Measurements from ENCODE around the gene CEP63.

CEP63 gene

DNA sequence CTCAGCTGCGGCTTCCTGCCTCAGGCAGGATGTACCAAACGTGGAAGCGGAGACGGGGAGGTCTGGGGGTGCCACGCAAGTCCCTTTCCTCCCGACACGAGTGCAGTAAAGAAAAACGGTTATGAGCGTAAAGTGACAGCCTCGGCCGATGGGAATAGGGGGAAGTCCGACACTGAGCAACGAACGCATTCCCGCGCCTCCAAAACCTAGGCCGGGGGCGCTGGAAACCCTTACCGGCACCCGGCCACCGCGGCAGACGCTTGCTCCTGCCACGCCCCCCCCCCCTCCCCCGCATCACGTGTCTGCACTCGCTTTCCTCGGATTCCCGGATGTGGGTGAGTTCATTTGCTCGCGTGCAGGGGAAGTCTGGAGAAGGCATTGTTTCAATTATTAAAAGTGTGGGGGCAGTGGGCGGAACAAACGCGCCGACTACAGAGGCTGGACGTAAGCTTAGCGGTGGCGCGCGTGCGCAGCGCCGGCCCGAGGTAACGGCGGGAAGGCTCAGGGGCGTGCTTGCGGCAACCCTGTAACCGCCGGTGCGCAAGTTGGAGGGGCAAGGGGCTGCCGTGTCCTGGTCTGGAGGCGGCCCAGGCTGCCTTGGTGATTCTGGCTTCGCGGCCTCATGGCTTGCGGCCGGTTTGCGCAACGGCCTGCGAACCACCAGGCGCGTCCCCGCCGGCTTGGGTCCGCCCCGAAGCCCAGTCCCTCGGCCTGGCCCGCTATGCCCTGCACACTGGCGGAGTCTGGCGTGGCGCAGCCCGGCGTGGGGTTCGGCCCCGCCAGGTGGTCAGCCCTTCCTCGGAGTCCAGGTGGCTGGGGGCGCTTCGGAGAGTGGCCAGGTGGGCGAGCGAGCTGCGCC, at the start of gene CEP63, which contains the start of gene ANAPC13:
TSS of gene CEP63 (plus strand) at position 340 of the 859 bp plus-strand sequence. CDS start 9,264 bp downstream, outside the sequence.
TSS of gene ANAPC13 (minus strand) at position 268 of the 859 bp plus-strand sequence. CDS start 3,081 bp downstream, outside the sequence.
- peak; percentile 99 for DNase-seq (ENCODE audit: low read depth)
- peak within 1 kb of the TSS; percentile 94 for H3K4me3 ChIP-seq (ENCODE audit: low read depth, low read length)
- peak; percentile 88 for TF ChIP-seq POLR2A (IDR thresholded peaks at IDR 0.05; ENCODE audit: extremely low read depth, insufficient read length)
- TF ChIP-seq, protein P1, sequence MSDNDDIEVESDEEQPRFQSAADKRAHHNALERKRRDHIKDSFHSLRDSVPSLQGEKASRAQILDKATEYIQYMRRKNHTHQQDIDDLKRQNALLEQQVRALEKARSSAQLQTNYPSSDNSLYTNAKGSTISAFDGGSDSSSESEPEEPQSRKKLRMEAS (IDR thresholded peaks at IDR 0.05; ENCODE audit: low read depth, low read length) = peak; percentile 82; the same call in 1 of the 2 replicates
- TF ChIP-seq, protein P2, sequence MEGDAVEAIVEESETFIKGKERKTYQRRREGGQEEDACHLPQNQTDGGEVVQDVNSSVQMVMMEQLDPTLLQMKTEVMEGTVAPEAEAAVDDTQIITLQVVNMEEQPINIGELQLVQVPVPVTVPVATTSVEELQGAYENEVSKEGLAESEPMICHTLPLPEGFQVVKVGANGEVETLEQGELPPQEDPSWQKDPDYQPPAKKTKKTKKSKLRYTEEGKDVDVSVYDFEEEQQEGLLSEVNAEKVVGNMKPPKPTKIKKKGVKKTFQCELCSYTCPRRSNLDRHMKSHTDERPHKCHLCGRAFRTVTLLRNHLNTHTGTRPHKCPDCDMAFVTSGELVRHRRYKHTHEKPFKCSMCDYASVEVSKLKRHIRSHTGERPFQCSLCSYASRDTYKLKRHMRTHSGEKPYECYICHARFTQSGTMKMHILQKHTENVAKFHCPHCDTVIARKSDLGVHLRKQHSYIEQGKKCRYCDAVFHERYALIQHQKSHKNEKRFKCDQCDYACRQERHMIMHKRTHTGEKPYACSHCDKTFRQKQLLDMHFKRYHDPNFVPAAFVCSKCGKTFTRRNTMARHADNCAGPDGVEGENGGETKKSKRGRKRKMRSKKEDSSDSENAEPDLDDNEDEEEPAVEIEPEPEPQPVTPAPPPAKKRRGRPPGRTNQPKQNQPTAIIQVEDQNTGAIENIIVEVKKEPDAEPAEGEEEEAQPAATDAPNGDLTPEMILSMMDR (IDR thresholded peaks at IDR 0.05; ENCODE audit: low read depth, low read length) = no peak
- TF ChIP-seq MYC (IDR thresholded peaks at IDR 0.05; ENCODE audit: low read depth, low read length) = peak; percentile 84

DNA sequence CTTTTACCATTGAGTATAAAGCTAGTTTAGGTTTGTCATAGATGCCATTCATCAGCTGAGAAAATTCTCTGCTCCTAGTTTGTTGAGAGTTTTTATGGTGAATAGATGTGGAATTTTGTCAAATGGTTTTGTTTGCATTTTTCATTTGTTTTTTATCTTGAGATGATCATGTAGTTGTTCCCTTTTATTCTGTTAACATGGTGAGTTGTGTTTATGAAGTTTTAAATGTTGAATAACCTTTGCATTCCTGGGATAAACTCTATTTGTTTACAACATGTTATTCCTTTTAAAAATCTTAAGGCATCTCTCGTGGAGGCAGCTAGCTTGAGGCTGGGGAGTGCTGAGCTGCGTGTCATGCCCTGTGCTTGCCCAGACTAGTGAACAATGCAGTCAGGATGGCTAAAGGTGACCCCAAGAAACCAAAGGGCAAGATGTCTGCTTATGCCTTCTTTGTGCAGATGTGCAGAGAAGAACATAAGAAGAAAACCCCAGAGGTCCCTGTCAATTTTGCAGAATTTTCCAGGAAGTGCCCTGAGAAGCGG, 48.6 kb upstream of the CEP63 start:
- TF ChIP-seq, protein P2 (IDR thresholded peaks at IDR 0.05; ENCODE audit: low read depth, low read length) = no peak
- no peak for TF ChIP-seq MYC (IDR thresholded peaks at IDR 0.05; ENCODE audit: low read depth, low read length)
- TF ChIP-seq, protein P1 (IDR thresholded peaks at IDR 0.05; ENCODE audit: low read depth, low read length) = no peak
- no peak for TF ChIP-seq POLR2A (IDR thresholded peaks at IDR 0.05; ENCODE audit: extremely low read depth, insufficient read length)
- no peak overlapping the region for H3K4me3 ChIP-seq (ENCODE audit: low read depth, low read length)
- no peak for DNase-seq (ENCODE audit: low read depth)

DNA sequence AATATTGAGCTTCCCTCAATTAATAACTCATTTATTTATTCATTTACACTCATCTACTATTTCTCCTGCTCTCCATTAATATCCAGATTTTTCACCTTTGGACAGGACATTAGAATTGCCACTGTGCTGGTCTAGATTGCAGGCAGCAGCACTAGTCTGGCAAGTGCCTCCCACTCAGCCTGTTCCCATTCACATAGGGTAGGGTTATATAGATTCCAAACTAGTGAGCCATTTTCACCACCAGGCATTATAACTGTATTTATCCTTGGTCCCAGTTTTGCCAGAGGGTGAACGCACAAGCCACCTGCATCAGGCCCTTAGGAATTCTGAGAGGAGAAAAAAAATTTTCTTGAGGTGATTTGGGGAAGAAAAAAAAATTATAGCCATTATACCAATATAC, 44.5 kb upstream of the CEP63 start:
- DNase-seq (ENCODE audit: low read depth) = no peak
- no peak overlapping the region for H3K4me3 ChIP-seq (ENCODE audit: low read depth, low read length)
- TF ChIP-seq, protein P2 (IDR thresholded peaks at IDR 0.05; ENCODE audit: low read depth, low read length) = no peak
- no peak for TF ChIP-seq MYC (IDR thresholded peaks at IDR 0.05; ENCODE audit: low read depth, low read length)
- TF ChIP-seq, protein P1 (IDR thresholded peaks at IDR 0.05; ENCODE audit: low read depth, low read length) = no peak
- no peak for TF ChIP-seq POLR2A (IDR thresholded peaks at IDR 0.05; ENCODE audit: extremely low read depth, insufficient read length)

DNA sequence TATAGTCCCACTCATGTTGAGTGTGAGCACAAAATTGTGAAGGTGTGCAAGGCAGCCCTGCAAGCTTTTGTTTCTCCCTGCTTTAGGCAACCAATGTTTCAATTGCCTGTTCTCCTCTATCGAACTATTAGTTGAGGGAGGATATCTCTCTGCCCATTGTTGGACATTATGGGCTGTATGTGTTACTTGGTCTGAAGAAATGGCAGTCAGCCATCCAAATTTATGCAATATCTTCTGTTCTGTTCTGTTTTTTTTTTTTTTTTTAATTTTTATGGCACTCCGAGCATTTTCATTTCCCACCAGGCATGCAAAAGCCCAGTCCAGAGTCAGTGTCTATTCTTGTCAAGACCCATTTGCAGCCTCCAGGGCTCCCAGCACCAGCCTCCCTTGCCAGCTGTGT, 44.0 kb upstream of the CEP63 start:
- TF ChIP-seq, protein P2 (IDR thresholded peaks at IDR 0.05; ENCODE audit: low read depth, low read length) = no peak
- TF ChIP-seq, protein P1 (IDR thresholded peaks at IDR 0.05; ENCODE audit: low read depth, low read length) = no peak
- no peak for TF ChIP-seq MYC (IDR thresholded peaks at IDR 0.05; ENCODE audit: low read depth, low read length)
- no peak overlapping the region for H3K4me3 ChIP-seq (ENCODE audit: low read depth, low read length)
- no peak for DNase-seq (ENCODE audit: low read depth)

DNA sequence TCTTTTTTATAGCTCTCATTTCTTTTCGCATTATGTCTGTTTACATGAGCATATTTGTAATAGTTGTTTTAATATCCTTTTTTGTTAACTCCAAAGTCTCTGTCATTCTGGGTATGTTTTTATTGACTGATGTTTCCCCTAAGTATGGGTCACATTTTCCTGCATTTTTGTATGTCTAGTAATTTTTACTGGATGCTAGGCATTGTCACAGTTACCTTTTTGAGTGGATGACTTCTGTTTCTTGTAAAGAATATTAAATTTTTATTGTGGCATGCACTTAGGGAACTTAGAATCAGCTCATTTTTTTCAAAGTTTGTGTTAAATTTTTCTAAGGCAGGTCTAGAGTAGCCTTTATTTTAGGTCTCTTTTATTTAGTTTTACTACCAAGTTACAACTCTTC, 40.8 kb upstream of the CEP63 start:
- H3K4me3 ChIP-seq (ENCODE audit: low read depth, low read length) = no peak overlapping the region
- TF ChIP-seq POLR2A (IDR thresholded peaks at IDR 0.05; ENCODE audit: extremely low read depth, insufficient read length) = no peak
- TF ChIP-seq MYC (IDR thresholded peaks at IDR 0.05; ENCODE audit: low read depth, low read length) = no peak
- TF ChIP-seq, protein P1 (IDR thresholded peaks at IDR 0.05; ENCODE audit: low read depth, low read length) = no peak
- TF ChIP-seq, protein P2 (IDR thresholded peaks at IDR 0.05; ENCODE audit: low read depth, low read length) = no peak

More for the DNA sequence above, 40.8 kb upstream of the CEP63 start:
- DNase-seq (ENCODE audit: low read depth) = no peak

All from NB4 (cell line).